RWPE1 (cell line): ENCODE results near the gene SLCO2B1.

Experiments
- CTCF ChIA-PET: fragments of 350-600 bp; sonication (Branson Sonifier 250); formaldehyde crosslinking; extraction: SDS; loops from one replicate; lab custom pipeline; 2021; lab: Yijun Ruan, JAX
- POLR2A ChIA-PET: fragments of 400-600 bp; formaldehyde crosslinking; extraction: SDS; loops from one replicate; lab custom pipeline; 2020; ENCODE audit warnings: antibody characterized with exemption; ENCODE audit not compliant: low non-redundant PET; lab: Yijun Ruan, JAX
- DNase-seq: peaks from one replicate; pipeline ENCODE4 v3.0.0; 2012; ENCODE audit warnings: low spot score
- H3K27ac ChIP-seq: fragments of 450-650 bp; 2 replicates; pipeline ENCODE4 v1.5.1; 2017
- TF ChIP-seq, protein P1 (sequence below): fragments of 450-650 bp; conservative IDR thresholded peaks from 2 replicates; pipeline ENCODE4 v1.5.1; 2017; ENCODE audit warnings: low read depth, mild to moderate bottlenecking

The SLCO2B1 gene

DNA sequence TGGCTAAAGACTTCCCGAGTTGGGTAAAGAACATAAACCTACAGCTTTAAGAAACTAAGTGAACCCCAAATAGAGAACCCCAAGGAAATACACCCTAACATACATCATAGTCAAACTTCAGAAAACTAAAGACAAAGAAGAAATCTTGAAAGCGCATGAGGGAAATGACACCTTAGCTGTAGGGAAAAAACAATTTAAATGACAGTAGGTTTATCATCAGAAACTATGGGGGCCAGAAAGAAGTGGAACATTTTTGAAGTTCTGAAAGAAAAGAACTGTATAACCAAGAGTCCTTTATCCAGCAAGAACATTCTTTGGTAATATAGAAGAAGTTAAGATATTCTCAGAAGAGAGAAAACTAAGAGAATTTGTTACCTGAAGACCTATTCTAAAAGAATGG lies 38.7 kb upstream of the SLCO2B1 start:
- CTCF ChIA-PET: interaction anchor here (1.0 kb wide), 1 partner anchor 23 kb away, joined by 11 read pairs; no protein-coding TSS in a partner anchor
- H3K27ac ChIP-seq: no peak overlapping the region
- POLR2A ChIA-PET: no interaction called here
- TF ChIP-seq, protein P1, sequence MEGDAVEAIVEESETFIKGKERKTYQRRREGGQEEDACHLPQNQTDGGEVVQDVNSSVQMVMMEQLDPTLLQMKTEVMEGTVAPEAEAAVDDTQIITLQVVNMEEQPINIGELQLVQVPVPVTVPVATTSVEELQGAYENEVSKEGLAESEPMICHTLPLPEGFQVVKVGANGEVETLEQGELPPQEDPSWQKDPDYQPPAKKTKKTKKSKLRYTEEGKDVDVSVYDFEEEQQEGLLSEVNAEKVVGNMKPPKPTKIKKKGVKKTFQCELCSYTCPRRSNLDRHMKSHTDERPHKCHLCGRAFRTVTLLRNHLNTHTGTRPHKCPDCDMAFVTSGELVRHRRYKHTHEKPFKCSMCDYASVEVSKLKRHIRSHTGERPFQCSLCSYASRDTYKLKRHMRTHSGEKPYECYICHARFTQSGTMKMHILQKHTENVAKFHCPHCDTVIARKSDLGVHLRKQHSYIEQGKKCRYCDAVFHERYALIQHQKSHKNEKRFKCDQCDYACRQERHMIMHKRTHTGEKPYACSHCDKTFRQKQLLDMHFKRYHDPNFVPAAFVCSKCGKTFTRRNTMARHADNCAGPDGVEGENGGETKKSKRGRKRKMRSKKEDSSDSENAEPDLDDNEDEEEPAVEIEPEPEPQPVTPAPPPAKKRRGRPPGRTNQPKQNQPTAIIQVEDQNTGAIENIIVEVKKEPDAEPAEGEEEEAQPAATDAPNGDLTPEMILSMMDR: no peak
- DNase-seq: no peak

DNA sequence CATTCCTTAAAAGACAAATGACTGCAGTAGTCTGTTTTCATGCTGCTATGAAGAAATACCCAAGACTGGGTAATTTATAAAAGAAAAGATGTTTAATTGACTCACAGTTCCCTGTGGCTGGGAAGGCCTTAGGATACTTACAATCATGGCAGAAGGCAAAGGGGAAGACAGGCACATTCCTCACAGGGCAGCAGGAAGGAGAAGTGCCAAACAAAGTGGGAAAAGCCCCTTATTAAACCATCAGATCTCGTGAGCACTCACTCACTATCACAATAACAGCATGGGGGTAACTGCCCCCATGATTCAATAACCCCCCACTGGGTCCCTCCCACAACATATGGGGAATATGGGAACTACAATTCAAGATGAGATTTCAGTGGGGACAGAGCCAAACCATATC lies 37.9 kb upstream of the SLCO2B1 start:
- POLR2A ChIA-PET: no interaction called here
- CTCF ChIA-PET: no interaction called here
- DNase-seq: no peak
- TF ChIP-seq, protein P1: no peak
- no peak overlapping the region for H3K27ac ChIP-seq

DNA sequence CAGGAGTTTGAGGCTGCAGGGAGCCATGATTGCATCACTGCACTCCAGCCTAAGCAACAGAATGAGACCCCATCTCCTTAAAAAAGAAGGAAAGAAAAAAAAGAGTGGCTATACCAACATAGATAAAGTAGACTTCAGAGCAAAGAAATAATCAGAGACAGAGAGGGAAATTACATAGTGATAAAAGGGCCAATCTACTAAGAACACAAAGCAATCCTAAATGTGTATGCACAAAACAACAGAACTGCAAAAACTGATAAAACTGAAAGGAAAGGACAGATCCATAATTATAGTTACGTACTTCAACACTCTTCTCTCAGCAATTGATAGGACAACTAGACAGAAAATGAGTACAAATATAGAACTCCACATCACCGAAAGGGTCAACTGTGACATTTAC lies 36.4 kb upstream of the SLCO2B1 start:
- POLR2A ChIA-PET: no interaction called here

DNA sequence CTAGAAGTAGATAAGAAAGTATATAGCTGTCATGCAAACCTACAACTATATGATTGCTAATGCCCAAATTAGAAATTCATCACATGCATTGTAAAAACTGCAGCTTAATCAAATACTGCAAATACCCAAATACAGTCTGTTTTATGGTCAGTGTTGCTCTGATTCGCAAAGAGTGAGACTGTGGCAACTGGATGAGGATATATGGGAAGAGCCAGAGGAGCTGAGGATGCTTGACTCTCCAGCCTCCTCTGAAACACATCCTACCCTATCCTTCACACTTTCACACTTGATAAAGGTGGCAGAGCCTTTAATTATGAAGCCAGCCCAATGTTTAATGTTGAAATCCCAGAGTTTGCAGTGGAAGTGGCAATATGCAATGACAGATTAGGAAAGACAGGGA lies 32.3 kb upstream of the SLCO2B1 start:
- POLR2A ChIA-PET: no interaction called here
- no peak for DNase-seq
- CTCF ChIA-PET: interaction anchor here (0.6 kb wide), 2 partner anchors 62 to 91 kb away, joined by 3 to 4 read pairs; no protein-coding TSS in a partner anchor

More for the DNA sequence above, 36.4 kb upstream of the SLCO2B1 start:
- CTCF ChIA-PET: no interaction called here
- TF ChIP-seq, protein P1: no peak
- DNase-seq: no peak
- no peak overlapping the region for H3K27ac ChIP-seq

DNA sequence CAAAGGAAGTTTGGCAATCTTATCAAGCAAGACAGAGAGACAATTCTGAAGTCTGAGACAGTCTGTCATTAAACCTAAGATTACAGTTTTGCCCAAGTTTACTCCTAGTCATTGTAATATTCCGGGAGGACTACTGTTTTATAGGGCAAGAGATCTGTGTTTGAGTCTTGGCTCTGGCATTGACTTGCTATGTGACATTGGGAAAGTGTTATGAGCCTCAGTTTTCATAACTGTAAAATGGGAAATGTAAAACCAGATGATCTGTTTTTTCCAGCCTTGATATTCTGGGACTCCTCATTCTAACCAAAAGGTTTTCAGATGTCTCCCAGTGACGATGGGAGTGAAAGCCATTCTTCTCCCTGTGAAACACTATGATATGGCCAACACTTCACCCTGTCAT lies 24.3 kb upstream of the SLCO2B1 start:
- H3K27ac ChIP-seq: no peak overlapping the region
- POLR2A ChIA-PET: no interaction called here
- TF ChIP-seq, protein P1: no peak
- DNase-seq: no peak
- CTCF ChIA-PET: interaction anchor here (0.6 to 0.9 kb wide), 2 partner anchors 13 to 14 kb away, joined by 3 to 5 read pairs; no protein-coding TSS in a partner anchor

More for the DNA sequence above, 32.3 kb upstream of the SLCO2B1 start:
- no peak overlapping the region for H3K27ac ChIP-seq
- TF ChIP-seq, protein P1: no peak

DNA sequence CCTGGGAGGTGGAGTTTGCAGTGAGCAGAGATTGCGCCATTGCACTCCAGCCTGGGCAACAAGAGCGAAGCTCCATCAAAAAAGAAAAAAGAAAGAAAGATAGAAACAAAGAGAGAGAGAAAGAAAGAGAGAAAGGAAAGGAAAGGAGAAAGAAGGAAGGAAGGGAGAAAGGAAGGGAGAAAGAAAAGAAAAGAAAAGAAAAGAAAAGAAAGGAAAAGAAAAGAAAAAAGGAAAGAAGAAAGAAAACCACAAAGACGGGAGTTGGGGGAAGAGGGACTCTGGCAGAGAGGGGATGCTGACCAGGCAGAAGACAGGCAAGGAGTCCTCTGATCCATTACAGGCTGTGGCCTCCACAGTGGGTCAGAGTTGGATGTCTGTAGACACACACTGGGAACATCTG lies 18.8 kb upstream of the SLCO2B1 start:
- ChIA-PET POLR2A (no interaction called here), CTCF (no interaction called here)
- TF ChIP-seq, protein P1: no peak
- no peak for DNase-seq
- H3K27ac ChIP-seq: no peak overlapping the region
